ENCODE measurements around the gene KCNN3.

The KCNN3 gene

DNA sequence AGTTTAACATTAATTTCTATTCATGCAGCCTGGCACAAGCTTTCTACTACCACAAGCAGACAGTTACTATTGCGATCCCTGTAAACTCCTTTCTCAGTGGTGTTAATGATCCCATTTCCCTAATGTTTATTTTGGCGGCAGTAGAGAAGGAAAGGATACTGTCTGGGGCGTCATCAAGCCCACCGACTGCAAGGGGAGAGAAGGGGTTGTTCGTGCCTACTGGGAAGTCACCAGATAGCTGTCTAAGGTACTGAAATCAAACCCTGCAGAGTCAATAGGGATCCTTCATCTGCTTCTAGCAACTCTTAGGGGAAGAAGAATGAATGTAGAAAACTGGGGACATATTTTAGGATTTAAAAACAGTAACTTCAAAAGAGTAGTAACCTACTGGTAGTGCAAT, 166.9 kb downstream of the KCNN3 start:
- TF ChIP-seq, protein P1, sequence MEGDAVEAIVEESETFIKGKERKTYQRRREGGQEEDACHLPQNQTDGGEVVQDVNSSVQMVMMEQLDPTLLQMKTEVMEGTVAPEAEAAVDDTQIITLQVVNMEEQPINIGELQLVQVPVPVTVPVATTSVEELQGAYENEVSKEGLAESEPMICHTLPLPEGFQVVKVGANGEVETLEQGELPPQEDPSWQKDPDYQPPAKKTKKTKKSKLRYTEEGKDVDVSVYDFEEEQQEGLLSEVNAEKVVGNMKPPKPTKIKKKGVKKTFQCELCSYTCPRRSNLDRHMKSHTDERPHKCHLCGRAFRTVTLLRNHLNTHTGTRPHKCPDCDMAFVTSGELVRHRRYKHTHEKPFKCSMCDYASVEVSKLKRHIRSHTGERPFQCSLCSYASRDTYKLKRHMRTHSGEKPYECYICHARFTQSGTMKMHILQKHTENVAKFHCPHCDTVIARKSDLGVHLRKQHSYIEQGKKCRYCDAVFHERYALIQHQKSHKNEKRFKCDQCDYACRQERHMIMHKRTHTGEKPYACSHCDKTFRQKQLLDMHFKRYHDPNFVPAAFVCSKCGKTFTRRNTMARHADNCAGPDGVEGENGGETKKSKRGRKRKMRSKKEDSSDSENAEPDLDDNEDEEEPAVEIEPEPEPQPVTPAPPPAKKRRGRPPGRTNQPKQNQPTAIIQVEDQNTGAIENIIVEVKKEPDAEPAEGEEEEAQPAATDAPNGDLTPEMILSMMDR (IDR thresholded peaks at IDR 0.05; ENCODE audit: insufficient read depth, low read depth, low read length, missing control alignments) = no peak
- no peak overlapping the region for H3K4me3 ChIP-seq (ENCODE audit: low read length)
- DNase-seq (ENCODE audit: low read depth) = peak; percentile 16

DNA sequence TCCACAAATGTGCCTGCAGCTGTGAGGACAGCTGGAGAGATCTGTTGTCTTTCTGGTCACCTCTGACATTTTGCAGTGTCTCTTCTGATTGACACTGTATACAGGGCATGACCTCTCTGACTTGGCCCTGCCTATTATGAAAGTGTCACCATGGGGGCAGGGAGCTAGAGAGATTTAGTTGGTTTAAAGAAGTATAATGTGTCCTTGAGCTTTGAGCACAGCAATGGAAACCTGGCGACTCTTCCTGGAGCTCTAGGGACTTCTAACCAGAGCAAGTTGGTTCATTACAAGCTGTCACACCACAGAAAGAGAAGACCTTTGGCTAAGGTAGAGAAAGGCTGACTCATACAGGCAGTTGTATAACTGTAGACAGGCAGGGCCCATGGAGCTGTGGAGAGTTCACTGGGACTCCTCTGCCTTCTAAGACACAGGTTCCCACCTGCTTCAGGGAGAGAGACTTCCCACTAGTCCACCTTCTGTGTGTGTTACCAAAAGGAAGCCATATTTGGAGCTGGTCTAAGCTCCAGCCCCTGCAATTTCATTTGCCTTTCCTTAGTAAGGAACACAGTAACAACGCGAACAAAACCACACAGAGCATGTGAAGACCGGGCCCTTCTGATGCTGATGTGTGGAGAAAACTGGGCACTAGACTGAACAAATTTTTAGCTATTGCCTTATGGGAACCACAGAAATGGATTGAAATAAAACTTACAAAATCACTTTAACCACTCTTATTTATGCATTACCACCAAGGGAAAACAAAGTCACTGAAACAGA, 171.6 kb downstream of the KCNN3 start:
- H3K4me3 ChIP-seq (ENCODE audit: low read length) = no peak overlapping the region
- TF ChIP-seq, protein P1 (IDR thresholded peaks at IDR 0.05; ENCODE audit: insufficient read depth, low read depth, low read length, missing control alignments) = no peak
- peak; percentile 42 for DNase-seq (ENCODE audit: low read depth)

DNA sequence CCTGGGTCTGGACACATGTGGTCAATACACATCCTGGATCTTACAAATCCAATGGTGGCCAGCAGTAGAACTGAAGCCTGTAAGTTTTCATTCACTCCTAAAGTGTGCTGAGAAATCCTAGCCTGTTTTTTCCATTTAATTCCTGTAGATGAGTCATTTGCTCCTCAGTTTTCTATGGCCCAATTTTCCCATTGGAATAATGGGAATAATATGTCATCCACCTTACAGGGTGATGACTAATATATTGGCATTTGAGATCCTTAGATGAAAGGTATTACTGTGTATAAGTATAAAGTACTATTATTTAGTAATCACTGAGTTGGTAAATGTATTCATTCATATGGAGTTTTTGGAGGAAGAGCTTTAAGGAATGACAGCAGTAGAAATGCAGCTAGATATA, 172.4 kb downstream of the KCNN3 start:
- TF ChIP-seq, protein P1 (IDR thresholded peaks at IDR 0.05; ENCODE audit: insufficient read depth, low read depth, low read length, missing control alignments) = no peak
- DNase-seq (ENCODE audit: low read depth) = peak; percentile 63
- H3K4me3 ChIP-seq (ENCODE audit: low read length) = no peak overlapping the region

DNA sequence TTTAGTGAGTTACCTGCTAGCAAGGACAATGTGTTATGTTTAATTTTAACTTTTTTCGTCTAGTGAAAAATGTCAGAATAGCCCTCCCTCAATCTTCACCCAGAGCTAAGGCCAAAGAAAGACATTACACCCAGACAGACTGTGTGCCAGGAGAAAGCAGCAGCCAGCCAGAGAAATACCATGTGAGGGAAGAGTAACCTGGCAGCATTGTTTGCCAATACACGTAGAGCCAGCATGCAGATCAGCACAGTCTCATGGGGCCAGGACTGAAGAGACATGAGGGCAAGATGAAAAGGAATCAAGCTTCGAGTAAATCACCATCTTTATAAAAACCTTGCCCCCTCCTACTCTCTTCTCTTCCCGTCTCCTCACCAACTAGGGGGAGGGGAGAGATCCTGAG, 173.6 kb downstream of the KCNN3 start:
- TF ChIP-seq, protein P1 (IDR thresholded peaks at IDR 0.05; ENCODE audit: insufficient read depth, low read depth, low read length, missing control alignments) = no peak
- no peak for DNase-seq (ENCODE audit: low read depth)
- H3K4me3 ChIP-seq (ENCODE audit: low read length) = no peak overlapping the region

DNA sequence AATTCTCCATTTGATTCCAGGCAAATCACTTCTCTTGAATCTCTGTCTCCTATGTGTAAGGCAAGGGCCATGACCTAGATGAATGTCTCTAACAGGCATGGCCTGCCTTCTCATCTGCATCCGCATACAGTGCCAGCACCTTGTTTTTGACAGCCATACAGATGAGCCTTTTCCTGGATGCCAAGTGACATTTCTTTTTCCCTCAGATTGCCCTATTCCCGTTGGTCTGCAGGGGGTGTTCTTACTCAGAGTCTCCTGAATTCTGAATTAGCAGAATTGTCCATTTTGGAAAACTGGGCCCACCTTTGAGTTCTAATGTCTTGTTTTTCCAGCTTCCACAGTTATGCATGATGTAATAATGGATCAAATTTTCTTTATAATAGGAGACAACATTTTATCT, 174.1 kb downstream of the KCNN3 start:
- H3K4me3 ChIP-seq (ENCODE audit: low read length) = no peak overlapping the region
- TF ChIP-seq, protein P1 (IDR thresholded peaks at IDR 0.05; ENCODE audit: insufficient read depth, low read depth, low read length, missing control alignments) = peak; percentile 15
- DNase-seq (ENCODE audit: low read depth) = no peak

DNA sequence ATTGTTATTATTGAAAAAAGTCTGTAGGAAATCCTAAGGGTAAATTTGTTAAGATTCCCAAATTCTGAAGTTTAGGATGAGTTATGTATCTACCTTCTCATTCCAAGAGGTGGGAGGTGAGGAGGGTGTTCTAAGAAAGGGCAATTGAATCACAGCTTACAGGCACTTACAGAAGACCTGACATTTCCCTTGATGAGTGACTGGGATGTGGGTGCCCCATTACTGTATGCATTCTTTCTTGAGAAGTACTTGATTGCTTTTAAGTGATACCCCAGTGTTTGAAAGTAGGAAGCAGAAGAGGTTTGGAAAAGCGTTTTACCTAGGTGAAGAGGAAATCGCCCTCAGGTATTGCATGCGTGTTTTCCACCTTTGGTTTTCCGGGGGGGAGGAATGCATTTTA, 175.1 kb downstream of the KCNN3 start:
- no peak overlapping the region for H3K4me3 ChIP-seq (ENCODE audit: low read length)
- DNase-seq (ENCODE audit: low read depth) = no peak
- TF ChIP-seq, protein P1 (IDR thresholded peaks at IDR 0.05; ENCODE audit: insufficient read depth, low read depth, low read length, missing control alignments) = no peak

DNA sequence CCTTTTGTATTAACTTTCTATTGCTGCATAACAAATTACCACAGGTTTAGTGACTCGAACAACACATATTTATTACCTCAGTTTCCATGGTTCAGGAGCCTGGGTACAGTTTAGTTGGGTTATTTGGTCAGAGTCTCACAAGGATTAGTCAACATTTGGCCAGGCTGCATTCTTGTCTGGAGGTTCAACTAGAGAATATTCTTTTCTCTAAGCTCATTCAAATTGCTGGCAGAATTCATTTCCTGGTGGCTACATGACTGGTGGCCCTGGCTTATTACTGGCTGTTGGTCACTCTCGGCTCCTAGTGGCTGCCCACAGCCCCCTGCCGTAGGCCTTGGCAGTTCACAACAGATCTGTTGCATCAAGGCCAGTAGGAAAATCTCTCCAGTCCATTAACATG, 181.0 kb downstream of the KCNN3 start:
- H3K4me3 ChIP-seq (ENCODE audit: low read length) = no peak overlapping the region
- DNase-seq (ENCODE audit: low read depth) = no peak
- TF ChIP-seq, protein P1 (IDR thresholded peaks at IDR 0.05; ENCODE audit: insufficient read depth, low read depth, low read length, missing control alignments) = no peak
